T1000 (cell line): ENCODE data around the gene ASB6.
"Not testable (repeated sequence)": the region's sequence is repeated elsewhere in the genome, so short reads cannot be mapped to it uniquely, and the experiment has no call there.

Source experiments
- DNase-seq: peaks from one replicate; lab custom pipeline; 2025; ENCODE audit warnings: mixed read lengths; lab: John Stamatoyannopoulos, UW

The ASB6 gene

DNA sequence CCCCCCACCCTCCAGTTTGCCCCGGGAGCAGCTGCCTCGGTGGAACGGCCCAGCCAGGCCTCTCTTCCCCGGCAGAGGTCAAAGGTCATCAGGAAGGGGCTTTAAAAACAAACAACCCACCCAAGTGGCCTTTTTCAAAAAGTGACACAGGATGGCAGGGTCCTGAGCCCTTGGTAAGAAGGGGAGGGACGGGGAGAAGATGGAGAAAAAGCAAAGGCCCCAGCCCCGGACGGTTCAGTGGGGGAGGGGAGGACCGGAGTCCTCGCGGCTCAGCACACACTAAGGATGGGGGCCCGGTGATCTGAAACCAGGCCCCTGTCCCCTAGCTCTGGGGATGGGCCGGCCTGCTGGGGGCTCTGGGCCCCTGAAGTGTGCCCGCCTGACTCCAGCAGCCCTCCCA, 24.6 kb upstream of the ASB6 start:
- no peak for DNase-seq

DNA sequence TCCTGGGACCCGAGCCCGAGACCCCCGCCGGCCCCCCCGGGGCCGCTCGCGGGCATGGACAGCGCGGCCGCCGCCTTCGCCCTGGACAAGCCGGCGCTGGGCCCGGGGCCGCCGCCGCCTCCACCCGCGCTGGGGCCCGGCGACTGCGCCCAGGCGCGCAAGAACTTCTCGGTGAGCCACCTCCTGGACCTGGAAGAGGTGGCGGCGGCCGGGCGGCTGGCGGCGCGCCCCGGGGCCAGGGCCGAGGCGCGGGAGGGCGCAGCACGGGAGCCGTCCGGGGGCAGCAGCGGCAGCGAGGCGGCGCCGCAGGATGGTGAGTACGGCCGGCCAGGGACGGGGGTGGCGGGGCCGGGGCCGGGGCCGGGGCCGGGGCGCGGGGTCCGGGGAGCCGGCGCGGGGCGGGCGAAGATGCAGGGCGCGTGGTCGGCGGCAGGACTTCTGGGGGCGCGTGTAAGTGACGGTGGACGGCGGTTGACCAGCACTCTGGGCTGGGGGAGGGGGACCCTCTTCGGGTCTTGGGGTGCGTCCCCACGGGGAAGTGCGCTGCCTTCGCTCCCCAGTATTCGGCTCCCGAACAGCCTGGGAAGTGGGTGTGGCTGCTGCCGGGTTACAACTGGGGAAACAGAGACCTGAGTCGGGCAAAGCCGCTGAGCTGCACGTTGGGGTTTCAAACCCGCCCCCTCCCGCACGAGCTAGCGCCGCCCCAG, 24.0 kb upstream of the ASB6 start:
- no peak for DNase-seq

GRCh38 chr9:129665389-129665775, 23.4 kb upstream of the ASB6 start, which contains the start of gene PRRX2:
Gene PRRX2 (plus strand): TSS chr9:129665647. CDS start chr9:129665868, 221 bp downstream.
- no peak for DNase-seq

DNA sequence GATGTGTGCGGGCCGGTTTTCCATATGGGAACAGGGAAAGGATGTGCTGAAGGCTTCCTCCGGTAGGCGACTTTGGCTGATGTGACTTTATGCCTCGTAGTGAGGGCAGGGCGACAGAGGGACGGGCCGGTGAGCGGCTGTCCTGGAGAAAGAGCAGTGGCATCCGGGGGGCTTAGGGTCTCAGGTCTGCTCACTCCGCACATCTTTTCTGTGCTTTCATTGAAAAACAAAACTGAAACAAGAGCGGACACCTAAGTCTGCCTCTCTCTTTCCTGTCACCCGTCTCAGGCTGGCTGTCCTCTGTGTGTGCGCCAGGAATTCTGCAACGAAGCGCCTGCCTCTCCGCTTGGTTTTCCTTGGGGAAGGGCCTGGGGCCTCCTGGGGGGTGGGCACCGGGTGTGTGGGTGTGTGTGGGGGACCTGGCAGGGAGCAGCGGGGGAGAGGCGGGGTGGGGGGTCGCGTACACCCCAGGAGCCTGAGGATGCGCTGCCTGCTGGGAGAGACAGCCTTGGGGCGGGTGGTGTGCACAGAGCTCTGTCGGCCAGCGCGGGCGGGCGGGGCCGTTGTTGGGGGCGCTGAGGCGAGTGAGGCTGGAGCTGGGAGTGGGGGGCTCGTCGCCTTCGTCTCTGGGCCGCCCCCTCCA, 22.9 kb upstream of the ASB6 start:
- no peak for DNase-seq

GRCh38 chr9:129662239-129662638, 20.3 kb upstream of the ASB6 start:
- not testable (repeated sequence) for DNase-seq

GRCh38 chr9:129661029-129661428, 19.1 kb upstream of the ASB6 start:
- DNase-seq, result no peak

- DNase-seq, result peak; percentile 67
These were observed 14.9 kb upstream of the ASB6 start for GRCh38 chr9:129656795-129657390.

- DNase-seq, result no peak
These were observed 13.7 kb upstream of the ASB6 start for GRCh38 chr9:129655696-129656095.

DNA sequence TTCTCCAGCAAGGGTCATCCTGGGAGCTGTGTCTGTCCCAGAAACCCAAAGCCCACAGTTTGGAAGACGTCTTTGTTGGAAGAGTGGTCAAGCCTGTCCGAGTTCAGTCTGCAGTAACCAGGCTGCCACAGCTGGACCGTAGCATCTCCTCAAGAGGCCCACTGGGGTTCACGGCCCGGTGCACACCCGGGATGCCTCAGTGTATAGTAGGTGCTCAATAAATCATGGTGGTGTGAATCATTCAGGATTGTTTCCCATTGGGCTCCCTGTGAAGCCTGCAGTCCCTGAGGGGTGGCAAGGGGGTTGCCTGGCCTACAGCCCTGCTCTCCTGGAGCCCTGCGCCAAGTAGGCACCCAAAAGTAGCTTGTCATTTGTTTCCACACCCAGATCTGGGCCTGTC, 13.2 kb upstream of the ASB6 start:
- no peak for DNase-seq

DNA sequence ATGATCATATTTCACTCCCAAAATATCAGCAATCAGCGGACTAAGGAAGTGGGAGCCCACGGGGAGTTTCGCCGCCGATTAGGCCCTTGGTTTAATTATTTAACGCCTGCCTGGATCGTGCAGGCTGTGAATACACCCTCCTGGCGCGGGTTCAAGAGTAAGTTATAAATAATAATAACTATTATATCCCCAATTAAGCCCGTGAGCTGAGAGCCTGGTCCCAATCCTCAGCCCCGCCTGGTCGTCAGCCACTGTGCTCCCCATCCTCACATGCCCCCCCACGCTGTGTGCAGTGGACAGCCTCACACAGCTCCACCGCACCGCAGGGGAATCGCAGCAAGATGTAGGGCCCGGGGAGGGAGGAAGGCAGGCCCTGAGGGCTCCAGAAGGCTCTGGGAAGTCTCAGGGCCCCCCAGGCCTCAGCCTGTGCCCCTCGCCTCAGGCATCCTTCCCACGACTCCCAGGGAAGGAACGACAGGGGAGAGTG, 12.6 kb upstream of the ASB6 start:
- DNase-seq, result no peak

DNA sequence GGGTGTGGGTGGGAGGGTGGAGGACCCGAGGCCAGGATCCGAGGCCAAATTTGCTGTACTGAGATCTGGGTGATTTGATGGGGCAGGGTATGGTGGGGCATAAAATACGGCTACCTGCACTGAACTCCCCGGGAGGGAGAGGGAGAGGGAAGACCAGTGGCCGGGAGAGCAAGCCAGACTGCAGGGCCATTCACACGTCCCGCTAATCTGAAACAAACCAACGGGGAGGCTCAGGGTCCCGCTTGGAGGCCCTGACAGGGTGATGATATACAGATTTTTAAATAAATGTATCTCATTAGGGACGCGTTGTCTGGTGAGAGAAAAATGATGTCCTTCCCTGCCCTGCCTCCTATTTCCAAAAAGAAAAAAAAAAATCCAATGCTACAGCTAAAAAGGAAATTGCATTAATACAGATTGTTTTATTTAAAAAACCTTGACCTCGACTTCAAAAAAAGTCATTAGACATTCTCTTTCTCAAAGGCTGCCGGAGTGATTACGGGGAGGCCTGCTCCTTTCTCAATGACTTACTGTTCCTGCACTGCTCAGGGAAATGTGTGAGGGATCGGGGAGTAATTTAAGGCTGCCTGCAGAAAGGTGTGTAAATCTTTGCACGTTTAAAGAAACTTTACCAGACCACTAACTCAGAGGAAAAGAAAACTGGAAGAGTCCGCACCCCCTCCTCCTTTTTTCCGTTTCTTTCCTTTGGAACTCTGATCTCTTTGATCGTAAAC, 12.0 kb upstream of the ASB6 start:
- no peak for DNase-seq

- DNase-seq, result no peak
These were observed 8.8 kb upstream of the ASB6 start for GRCh38 chr9:129650680-129651235.

DNA sequence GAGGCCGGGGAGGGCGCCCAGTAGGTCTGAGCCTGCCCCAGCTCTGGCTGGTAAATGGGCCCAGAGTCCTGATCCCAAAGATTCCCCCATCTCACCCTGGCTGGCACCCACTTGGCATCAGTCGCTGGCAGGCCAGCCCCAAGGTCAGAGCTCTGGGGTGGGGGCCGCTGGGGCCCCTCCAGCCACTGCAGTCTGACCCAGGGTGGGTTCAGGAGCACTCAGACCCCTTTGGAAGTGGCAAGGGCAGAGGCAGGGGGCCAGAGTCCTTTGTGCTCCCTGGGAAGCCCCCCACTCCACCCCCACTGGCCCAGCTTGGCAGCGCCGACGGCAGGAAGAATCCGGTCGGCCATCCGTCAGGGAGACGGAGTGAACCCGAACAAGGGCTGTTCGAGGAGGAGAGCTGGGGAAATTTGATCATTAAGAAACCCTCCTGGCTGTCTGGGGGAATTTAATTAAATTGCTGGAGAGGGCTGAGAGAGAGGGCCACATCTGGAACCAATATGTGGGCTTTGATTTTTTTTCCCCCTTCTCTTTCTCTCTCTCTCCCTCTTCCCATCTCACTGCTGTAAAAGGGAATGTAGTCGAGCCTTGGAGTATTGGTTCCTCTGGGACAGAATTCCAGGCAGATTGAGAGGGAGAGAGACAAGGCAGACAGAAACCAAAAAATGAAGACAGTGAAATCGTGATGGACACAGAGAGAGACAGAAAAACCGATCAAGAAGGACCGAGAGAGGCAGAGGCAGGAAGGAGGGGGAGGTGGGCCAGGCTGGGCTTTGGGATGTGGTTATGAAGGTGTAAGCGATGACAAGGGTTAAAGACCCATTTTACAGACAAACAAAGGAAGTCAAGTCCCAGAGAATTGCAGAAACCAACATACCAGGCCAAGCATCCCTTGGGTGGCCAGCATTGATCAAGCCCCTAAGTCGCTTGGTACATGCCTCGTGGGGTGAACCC, 8.1 kb upstream of the ASB6 start:
- no peak for DNase-seq

- no peak for DNase-seq
These were observed 6.8 kb upstream of the ASB6 start for GRCh38 chr9:129648764-129649115.

GRCh38 chr9:129648092-129648763, 6.3 kb upstream of the ASB6 start:
- no peak for DNase-seq

- no peak for DNase-seq
These were observed 5.7 kb upstream of the ASB6 start for GRCh38 chr9:129647635-129648034.

DNA sequence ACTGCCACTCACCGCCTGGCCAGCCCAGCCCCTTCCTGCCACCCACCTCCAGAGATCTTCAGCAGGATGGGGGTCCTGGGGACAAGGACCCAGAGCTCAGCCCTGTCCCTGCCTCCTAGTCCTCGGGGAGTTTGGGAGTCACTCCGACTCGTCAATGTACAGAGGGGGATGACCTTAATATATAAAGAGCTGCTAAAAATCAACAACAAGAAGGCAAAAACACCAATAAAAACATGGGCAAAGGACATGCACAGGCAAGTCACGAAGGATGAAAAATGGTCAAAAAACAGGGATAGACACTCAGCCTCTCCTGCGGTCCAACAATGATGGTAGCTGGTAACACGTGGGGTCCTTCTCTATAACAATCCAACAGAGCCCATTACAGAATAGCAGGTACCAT, 4.7 kb upstream of the ASB6 start:
- no peak for DNase-seq

- no peak for DNase-seq
These were observed 4.3 kb upstream of the ASB6 start for GRCh38 chr9:129646252-129646651.

GRCh38 chr9:129644902-129645301, 3.0 kb upstream of the ASB6 start:
- no peak for DNase-seq

DNA sequence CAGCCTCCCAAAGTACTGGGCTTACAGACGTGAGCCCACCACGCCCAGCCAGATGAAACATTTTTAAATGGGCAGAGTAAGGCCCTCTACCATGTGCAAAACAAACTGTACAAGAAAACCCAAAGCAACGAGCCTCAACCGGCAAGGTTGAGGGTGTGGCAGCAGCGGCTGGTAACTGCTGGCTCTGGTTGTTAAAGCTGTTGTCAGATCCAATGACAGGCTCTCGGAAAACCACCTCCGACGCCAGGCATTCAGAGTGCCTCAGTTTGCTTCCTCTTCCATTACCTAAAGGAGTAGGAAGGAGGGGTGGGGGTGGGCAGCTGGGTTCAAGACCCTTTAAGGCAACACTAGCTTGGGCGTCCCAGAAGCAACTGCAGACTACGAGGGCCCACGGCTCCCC, 2.4 kb upstream of the ASB6 start:
- DNase-seq, result no peak

DNA sequence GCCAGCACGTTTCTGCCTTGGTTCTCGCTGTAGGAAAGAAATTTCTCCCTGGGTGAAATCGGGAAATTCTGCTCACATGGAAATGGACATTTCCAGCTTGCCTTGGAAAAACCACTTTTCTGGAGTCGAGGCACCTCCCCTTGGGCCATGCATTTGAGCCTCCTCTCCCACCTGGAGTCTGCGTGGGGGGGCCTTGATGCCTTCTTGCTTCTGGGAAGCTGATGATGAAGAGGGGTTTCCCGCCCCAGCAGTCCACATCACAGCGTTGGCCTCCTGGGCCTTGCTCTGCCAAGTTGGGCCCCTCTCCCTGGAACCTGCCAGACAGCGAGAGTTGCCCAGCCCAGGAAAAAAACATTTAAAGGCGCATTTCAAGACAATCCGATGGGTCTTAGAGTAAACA, 1.8 kb upstream of the ASB6 start:
- no peak for DNase-seq
